H1 (cell line): Measurements from ENCODE around the gene ASIC1. TPM values are rescaled to one million over a fixed set of nuclear protein-coding genes. Genes with fewer than 3 reads are reported as not detected.

Experiments
- CBX5 ChIP-seq: fragments of 300-800, 300-1000 bp; sonication (generic); IDR thresholded peaks from 2 replicates; pipeline ENCODE4 v1.7.1; 2016; ENCODE audit warnings: antibody characterized with exemption, low read length, low read depth
- CHD7 ChIP-seq: fragments of 300-600 bp; sonication (generic); IDR thresholded peaks from 2 replicates; pipeline ENCODE4 v1.7.1; 2012; ENCODE audit warnings: low read length, moderate library complexity, mild to moderate bottlenecking, inconsistent platforms; ENCODE audit not compliant: insufficient replicate concordance
- EGR1 ChIP-seq: IDR thresholded peaks from 2 replicates; pipeline ENCODE4 v1.6.1; 2011; ENCODE audit warnings: low read depth, low read length, borderline replicate concordance
- EZH2 ChIP-seq: fragments of 200-600 bp; sonication (generic); IDR thresholded peaks from 2 replicates; pipeline ENCODE4 v1.7.1; 2012; ENCODE audit warnings: low read depth, mild to moderate bottlenecking, moderate library complexity, low read length, inconsistent platforms; ENCODE audit not compliant: severe bottlenecking
- GABPA ChIP-seq: IDR thresholded peaks from 2 replicates; pipeline ENCODE4 v1.6.1; 2011; ENCODE audit warnings: mild to moderate bottlenecking, low read length, moderate library complexity, borderline replicate concordance; ENCODE audit not compliant: insufficient read depth
- KDM4A ChIP-seq: IDR thresholded peaks from one replicate; pipeline ENCODE4 v1.7.1; 2012; ENCODE audit warnings: low read depth, mild to moderate bottlenecking, moderate library complexity, low read length, inconsistent platforms; ENCODE audit not compliant: severe bottlenecking
- SIX5 ChIP-seq: IDR thresholded peaks from 2 replicates; pipeline ENCODE4 v1.6.1; 2011; ENCODE audit warnings: mild to moderate bottlenecking, low read depth, low read length
- USF2 ChIP-seq: IDR thresholded peaks from 2 replicates; pipeline ENCODE4 v1.6.1; 2011; ENCODE audit warnings: low read length, improper control_type of control experiment
- polyA plus RNA-seq, 7 experiments: library from polyadenylated mRNA; depleted of rRNA in 3 of 7; stranded (reverse) in 5 of 7; unstranded in 2 of 7; fragments of >200 nt in 5 of 7; fragments of 200-250 nt in 2 of 7; gene quantifications; 1 replicate in 5 of 7; 2 replicates in 1 of 7; 4 replicates in 1 of 7; pipeline versions ENCODE4 v1.2.1 to v1.2.3, GENCODE V29; 2011 to 2013; ENCODE audit warnings: missing spikeins in 2 of 7, mixed read lengths in 2 of 7
- total RNA-seq: library from RNA; stranded (reverse); fragmentation: NEBNext Ultra II Directional; extraction: Animal tissue kit (Norgen Biotek cat#: 25700); gene quantifications from 2 replicates; pipeline ENCODE4 v1.2.1, GENCODE V29; 2021

ASIC1 gene
- total and polyA plus RNA-seq, 2 of the 8 experiments (the other 6 are each of a cell fraction or from before 2014, with no cell fraction given) = 2.4 to 4.4 TPM

GRCh38 chr12:50042693-50043092, 14.7 kb upstream of the ASIC1 start (continued):
- TF ChIP-seq CHD7 (no peak), CBX5 (no peak), KDM4A (no peak), USF2 (no peak), SIX5 (no peak), GABPA (no peak), EZH2 (no peak), EGR1 (no peak)
